GM21529 (cell line): Measurements from ENCODE around the gene DNAH10.
A peak's percentile ranks its signal among the peaks of the same experiment; 100 is the strongest.

Experiments
- ATAC-seq: cut with Tn5 transposase; IDR thresholded peaks from one replicate; pipeline ENCODE4 v1.9.1; 2021; ENCODE audit not compliant: unreplicated experiment

DNAH10 gene

GRCh38 chr12:123743002-123743401 lies 19.1 kb upstream of the DNAH10 start:
- no peak for ATAC-seq

- ATAC-seq = no peak
These were observed 17.3 kb upstream of the DNAH10 start for GRCh38 chr12:123744836-123745235.

GRCh38 chr12:123747309-123747708 lies 14.8 kb upstream of the DNAH10 start:
- no peak for ATAC-seq

- ATAC-seq = no peak
These were observed 13.9 kb upstream of the DNAH10 start for GRCh38 chr12:123748161-123748560.

- no peak for ATAC-seq
These were observed 13.4 kb upstream of the DNAH10 start for GRCh38 chr12:123748661-123749060.

- no peak for ATAC-seq
These were observed 12.7 kb upstream of the DNAH10 start for GRCh38 chr12:123749355-123749754.

- ATAC-seq = no peak
These were observed 11.9 kb upstream of the DNAH10 start for GRCh38 chr12:123750159-123750656.

GRCh38 chr12:123752046-123752445 lies 10.1 kb upstream of the DNAH10 start:
- no peak for ATAC-seq

- no peak for ATAC-seq
These were observed 7.9 kb upstream of the DNAH10 start for GRCh38 chr12:123754041-123754772.

- ATAC-seq = no peak
These were observed 4.5 kb upstream of the DNAH10 start for GRCh38 chr12:123757561-123757960.

- no peak for ATAC-seq
These were observed 1.7 kb upstream of the DNAH10 start for GRCh38 chr12:123760267-123760938.

- no peak for ATAC-seq
These were observed 583 bp downstream of the DNAH10 start for GRCh38 chr12:123762715-123763052.

GRCh38 chr12:123763093-123763492 lies 992 bp downstream of the DNAH10 start:
- ATAC-seq = no peak

- no peak for ATAC-seq
These were observed 2.0 kb downstream of the DNAH10 start for GRCh38 chr12:123764109-123764508.

GRCh38 chr12:123765504-123766035 lies 3.5 kb downstream of the DNAH10 start:
- ATAC-seq = no peak

- peak; percentile 83 for ATAC-seq
These were observed 5.5 kb downstream of the DNAH10 start for GRCh38 chr12:123767613-123768012.

GRCh38 chr12:123771261-123771660 lies 9.2 kb downstream of the DNAH10 start:
- ATAC-seq = no peak

GRCh38 chr12:123772074-123772473 lies 10.0 kb downstream of the DNAH10 start:
- no peak for ATAC-seq

GRCh38 chr12:123773375-123773774 lies 11.3 kb downstream of the DNAH10 start:
- no peak for ATAC-seq

- no peak for ATAC-seq
These were observed 17.4 kb downstream of the DNAH10 start for GRCh38 chr12:123779551-123779950.

- ATAC-seq = no peak
These were observed 21.1 kb downstream of the DNAH10 start for GRCh38 chr12:123782997-123783792.
